Kidney epithelial cell (primary cell): Measurements from ENCODE around the gene SUN2. TPM values are rescaled to one million over a fixed set of nuclear protein-coding genes. Genes with fewer than 3 reads are reported as not detected.

ENCODE experiments used
- DNase-seq: peaks from one replicate; pipeline ENCODE4 v3.0.0-alpha.2; 2010; ENCODE audit warnings: low read depth
- H3K27me3 ChIP-seq: 2 replicates; pipeline ENCODE4 v1.6.0; 2011; ENCODE audit warnings: low read length; ENCODE audit not compliant: control insufficient read depth, insufficient read depth
- H3K36me3 ChIP-seq: 2 replicates; pipeline ENCODE4 v1.5.1; 2011; ENCODE audit warnings: low read length; ENCODE audit not compliant: control insufficient read depth, insufficient read depth
- H3K4me3 ChIP-seq: 2 replicates; pipeline ENCODE4 v1.5.1; 2011; ENCODE audit warnings: low read depth, mild to moderate bottlenecking, control low read depth, low read length
- CTCF ChIP-seq: IDR thresholded peaks from 2 replicates; pipeline ENCODE4 v1.5.1; 2011; ENCODE audit warnings: mild to moderate bottlenecking, moderate library complexity, low read length, control low read depth, inconsistent platforms; ENCODE audit not compliant: insufficient read depth, poor library complexity, severe bottlenecking
- total RNA-seq: library from RNA; depleted of rRNA; stranded (reverse); fragments of >200 nt; gene quantifications from 2 replicates; pipeline ENCODE4 v1.2.3, GENCODE V29; 2015

SUN2 gene
- total RNA-seq, 1 donor from 2014 or later = 105 TPM

- H3K4me3 ChIP-seq = no peak overlapping the region
Measured at GRCh38 chr22:38715176-38715764, 40.5 kb downstream of the SUN2 start.

GRCh38 chr22:38713921-38714320, 41.9 kb downstream of the SUN2 start:
- TF ChIP-seq CTCF = no peak
- DNase-seq = no peak
- Histone ChIP-seq H3K27me3 (no peaks in the 10 kb centered on the region), H3K36me3 (peaks cover 2% of the 10 kb centered on the region), H3K4me3 (no peak overlapping the region)

More at GRCh38 chr22:38715176-38715764, 40.5 kb downstream of the SUN2 start:
- Histone ChIP-seq H3K27me3 (no peaks in the 10 kb centered on the region), H3K36me3 (peaks cover 2% of the 10 kb centered on the region)
- no peak for DNase-seq
- TF ChIP-seq CTCF = no peak

- Histone ChIP-seq H3K36me3 (peaks cover 2% of the 10 kb centered on the region), H3K27me3 (no peaks in the 10 kb centered on the region), H3K4me3 (no peak overlapping the region)
- TF ChIP-seq CTCF = no peak
- no peak for DNase-seq
Measured at GRCh38 chr22:38712486-38713207, 43.2 kb downstream of the SUN2 start.

- no peaks in the 10 kb centered on the region for H3K36me3 ChIP-seq
- H3K27me3 ChIP-seq = no peaks in the 10 kb centered on the region
- no peak overlapping the region for H3K4me3 ChIP-seq
- TF ChIP-seq CTCF = no peak
- DNase-seq = no peak
Measured at GRCh38 chr22:38710866-38711265, 44.9 kb downstream of the SUN2 start.

- no peaks in the 10 kb centered on the region for H3K27me3 ChIP-seq
- no peaks in the 10 kb centered on the region for H3K36me3 ChIP-seq
- no peak for DNase-seq
- H3K4me3 ChIP-seq = no peak overlapping the region
- TF ChIP-seq CTCF = no peak
Measured at GRCh38 chr22:38710351-38710750, 45.4 kb downstream of the SUN2 start.

- DNase-seq = no peak
- Histone ChIP-seq H3K4me3 (no peak overlapping the region), H3K36me3 (no peaks in the 10 kb centered on the region), H3K27me3 (no peaks in the 10 kb centered on the region)
- TF ChIP-seq CTCF = no peak
Measured at GRCh38 chr22:38709306-38709705, 46.5 kb downstream of the SUN2 start.
